ENCODE results near the gene TBC1D12. TPM values are rescaled to one million over a fixed set of nuclear protein-coding genes. Genes with fewer than 3 reads are reported as not detected.
"Not testable (repeated sequence)": the region's sequence is repeated elsewhere in the genome, so short reads cannot be mapped to it uniquely, and the experiment has no call there.

Gene TBC1D12
- total RNA-seq, 1 donor from 2014 or later: 16.8 TPM

DNA sequence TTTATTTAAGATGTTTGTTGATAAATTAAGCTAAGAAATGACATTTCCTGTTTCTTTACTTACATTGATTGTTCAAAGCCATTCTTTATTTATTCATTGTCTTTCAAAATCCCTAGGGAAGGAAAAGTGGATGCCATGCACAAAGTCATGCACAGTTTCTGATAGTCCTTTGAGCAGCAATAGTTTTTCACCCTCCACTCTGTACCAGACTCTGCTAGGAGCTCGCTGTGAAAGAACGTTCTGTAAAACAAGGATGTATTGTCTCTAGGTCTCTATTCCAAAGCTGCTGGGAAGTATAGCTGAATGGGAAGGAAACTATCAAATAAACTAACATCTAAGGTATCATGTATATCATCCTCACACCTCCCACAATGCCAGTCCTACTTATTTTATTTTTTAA, 31.8 kb upstream of the TBC1D12 start:
- no peaks in the 10 kb centered on the region for H3K4me1 Mint-ChIP-seq (ENCODE audit: unreplicated experiment)
- peaks cover 10% of the 10 kb centered on the region for H3K27me3 Mint-ChIP-seq (ENCODE audit: unreplicated experiment)
- no peak overlapping the region for H3K27ac Mint-ChIP-seq (ENCODE audit: unreplicated experiment)
- DNase-seq (ENCODE audit: extremely low spot score, unreplicated experiment): no peak
- H3K4me3 Mint-ChIP-seq (ENCODE audit: unreplicated experiment): no peak overlapping the region
- no peaks in the 10 kb centered on the region for H3K9me3 Mint-ChIP-seq (ENCODE audit: unreplicated experiment)
- TF ChIP-seq CTCF (IDR thresholded peaks at IDR 0.05): no peak
- no peaks in the 10 kb centered on the region for H3K36me3 Mint-ChIP-seq (ENCODE audit: unreplicated experiment)

- TF ChIP-seq CTCF (IDR thresholded peaks at IDR 0.05): no peak
- no peak overlapping the region for H3K4me3 Mint-ChIP-seq (ENCODE audit: unreplicated experiment)
- no peak overlapping the region for H3K27ac Mint-ChIP-seq (ENCODE audit: unreplicated experiment)
- DNase-seq (ENCODE audit: extremely low spot score, unreplicated experiment): no peak
- no peaks in the 10 kb centered on the region for H3K9me3 Mint-ChIP-seq (ENCODE audit: unreplicated experiment)
- no peaks in the 10 kb centered on the region for H3K4me1 Mint-ChIP-seq (ENCODE audit: unreplicated experiment)
- no peaks in the 10 kb centered on the region for H3K36me3 Mint-ChIP-seq (ENCODE audit: unreplicated experiment)
- peaks cover 12% of the 10 kb centered on the region for H3K27me3 Mint-ChIP-seq (ENCODE audit: unreplicated experiment)
Observed at GRCh38 chr10:94375374-94375773, 27.0 kb upstream of the TBC1D12 start.

DNA sequence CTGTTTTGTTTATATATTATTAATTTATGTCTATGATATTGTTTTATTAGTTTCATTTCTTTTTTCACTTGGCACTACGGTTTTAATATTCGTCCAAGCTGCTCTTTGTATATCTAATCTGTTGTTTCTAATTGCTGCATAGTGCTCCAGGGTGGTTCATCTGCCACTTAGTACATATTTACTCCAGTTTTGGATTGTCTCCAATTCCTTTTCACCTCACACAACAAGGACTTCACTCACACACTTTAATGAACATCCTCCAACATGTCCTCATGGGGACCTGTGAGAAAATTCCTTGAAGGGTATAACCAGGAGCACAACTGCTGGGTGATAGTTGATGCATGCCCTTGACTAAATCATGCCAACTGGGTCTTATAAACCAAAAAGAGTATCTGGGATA, 25.5 kb upstream of the TBC1D12 start:
- no peak for DNase-seq (ENCODE audit: extremely low spot score, unreplicated experiment)
- Mint-ChIP-seq H3K9me3 (ENCODE audit: unreplicated experiment) (no peaks in the 10 kb centered on the region), H3K27ac (ENCODE audit: unreplicated experiment) (no peak overlapping the region), H3K4me1 (ENCODE audit: unreplicated experiment) (no peaks in the 10 kb centered on the region), H3K4me3 (ENCODE audit: unreplicated experiment) (no peak overlapping the region), H3K36me3 (ENCODE audit: unreplicated experiment) (no peaks in the 10 kb centered on the region), H3K27me3 (ENCODE audit: unreplicated experiment) (peaks cover 12% of the 10 kb centered on the region)
- no peak for TF ChIP-seq CTCF (IDR thresholded peaks at IDR 0.05)

- no peak for DNase-seq (ENCODE audit: extremely low spot score, unreplicated experiment)
- Mint-ChIP-seq H3K27ac (ENCODE audit: unreplicated experiment) (no peak overlapping the region), H3K27me3 (ENCODE audit: unreplicated experiment) (no peaks in the 10 kb centered on the region)
Observed at GRCh38 chr10:94383530-94383929, 18.8 kb upstream of the TBC1D12 start.

GRCh38 chr10:94385733-94386132, 16.6 kb upstream of the TBC1D12 start:
- H3K36me3 Mint-ChIP-seq (ENCODE audit: unreplicated experiment); H3K27me3 Mint-ChIP-seq (ENCODE audit: unreplicated experiment); DNase-seq (ENCODE audit: extremely low spot score, unreplicated experiment); H3K4me3 Mint-ChIP-seq (ENCODE audit: unreplicated experiment); H3K27ac Mint-ChIP-seq (ENCODE audit: unreplicated experiment); H3K4me1 Mint-ChIP-seq (ENCODE audit: unreplicated experiment); H3K9me3 Mint-ChIP-seq (ENCODE audit: unreplicated experiment): not testable (repeated sequence)

More at GRCh38 chr10:94383530-94383929, 18.8 kb upstream of the TBC1D12 start:
- no peaks in the 10 kb centered on the region for H3K9me3 Mint-ChIP-seq (ENCODE audit: unreplicated experiment)
- H3K4me1 Mint-ChIP-seq (ENCODE audit: unreplicated experiment): no peaks in the 10 kb centered on the region
- no peak overlapping the region for H3K4me3 Mint-ChIP-seq (ENCODE audit: unreplicated experiment)
- no peak for TF ChIP-seq CTCF (IDR thresholded peaks at IDR 0.05)
- no peaks in the 10 kb centered on the region for H3K36me3 Mint-ChIP-seq (ENCODE audit: unreplicated experiment)

DNA sequence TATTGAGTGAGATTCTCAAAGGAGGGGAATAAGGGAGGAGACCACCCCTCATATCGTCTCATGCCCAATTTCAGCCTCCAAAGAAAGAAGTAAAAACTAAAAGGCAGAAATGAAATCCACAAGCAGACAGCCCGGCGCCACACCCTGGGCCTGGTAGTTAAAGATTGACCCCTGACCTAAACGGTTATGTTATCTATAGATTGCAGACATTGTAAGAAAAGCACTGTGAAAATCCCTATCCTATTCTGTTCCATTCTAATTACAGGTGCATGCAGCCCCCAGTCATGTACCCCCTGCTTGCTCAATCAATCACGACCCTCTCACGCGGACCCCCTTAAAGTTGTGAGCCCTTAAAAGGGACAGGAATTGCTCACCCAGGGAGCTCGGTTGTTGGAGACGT, 10.2 kb upstream of the TBC1D12 start:
- H3K27me3 Mint-ChIP-seq (ENCODE audit: unreplicated experiment); H3K36me3 Mint-ChIP-seq (ENCODE audit: unreplicated experiment); H3K4me3 Mint-ChIP-seq (ENCODE audit: unreplicated experiment): not testable (repeated sequence)

More for the DNA sequence above, 10.2 kb upstream of the TBC1D12 start:
- DNase-seq (ENCODE audit: extremely low spot score, unreplicated experiment); H3K9me3 Mint-ChIP-seq (ENCODE audit: unreplicated experiment); H3K4me1 Mint-ChIP-seq (ENCODE audit: unreplicated experiment); H3K27ac Mint-ChIP-seq (ENCODE audit: unreplicated experiment): not testable (repeated sequence)

All from osteocyte (in vitro differentiated cells).